Measurements from ENCODE around the gene ZNF12.

ZNF12 gene

DNA sequence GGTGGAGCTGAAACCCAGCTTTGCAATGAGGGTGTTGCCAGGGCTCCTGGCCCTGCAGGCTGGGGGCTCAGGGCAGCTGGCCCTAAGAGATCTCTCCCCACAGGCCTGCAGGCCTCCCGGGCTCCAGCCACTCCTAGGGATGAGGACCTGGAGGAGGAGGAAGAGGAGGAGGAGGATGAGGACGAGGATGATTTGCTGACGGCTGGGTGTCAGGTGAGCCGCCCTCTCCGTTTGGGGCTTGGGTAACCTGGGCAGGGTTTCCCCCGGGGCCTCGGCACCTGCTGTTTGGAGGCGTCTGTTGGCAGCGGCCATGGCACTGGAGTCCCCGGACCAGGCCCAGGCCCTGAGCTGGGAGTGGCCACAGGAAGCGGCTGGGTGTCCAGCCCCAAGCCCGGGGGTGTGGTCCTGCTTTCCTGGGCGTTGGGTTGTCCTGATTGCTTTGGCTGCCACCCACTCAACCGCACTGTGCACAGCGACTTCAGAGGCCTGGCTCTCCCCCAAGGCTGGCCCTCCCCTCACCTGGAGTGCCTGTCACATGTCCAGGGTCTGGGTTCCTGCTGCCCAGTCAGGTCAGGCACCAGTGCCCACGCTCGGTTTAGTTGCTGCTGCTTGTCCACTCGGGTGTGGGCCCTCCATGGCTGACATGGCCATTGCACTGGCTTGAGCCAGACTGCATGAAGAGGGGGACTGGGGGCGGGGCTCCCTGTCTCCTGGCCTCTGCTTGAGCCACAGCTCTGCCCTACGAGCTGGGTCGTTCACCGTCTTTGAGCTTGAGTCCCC is 63.7 kb downstream of the ZNF12 start:
- Histone ChIP-seq H3K9ac (ENCODE audit: low read length) (no peak overlapping the region), H3K36me3 (ENCODE audit: control insufficient read depth, low read depth, low read length) (peaks cover 3% of the 10 kb centered on the region), H3K27ac (ENCODE audit: low read length) (no peak overlapping the region), H3K4me1 (ENCODE audit: control insufficient read depth, low read depth, low read length) (peaks cover 5% of the 10 kb centered on the region), H3K4me3 (ENCODE audit: low read length) (no peak overlapping the region), H3K9me3 (ENCODE audit: control insufficient read depth, low read depth, low read length) (no peaks in the 10 kb centered on the region), H3K27me3 (ENCODE audit: control insufficient read depth, insufficient read depth, low read length) (no peaks in the 10 kb centered on the region)

DNA sequence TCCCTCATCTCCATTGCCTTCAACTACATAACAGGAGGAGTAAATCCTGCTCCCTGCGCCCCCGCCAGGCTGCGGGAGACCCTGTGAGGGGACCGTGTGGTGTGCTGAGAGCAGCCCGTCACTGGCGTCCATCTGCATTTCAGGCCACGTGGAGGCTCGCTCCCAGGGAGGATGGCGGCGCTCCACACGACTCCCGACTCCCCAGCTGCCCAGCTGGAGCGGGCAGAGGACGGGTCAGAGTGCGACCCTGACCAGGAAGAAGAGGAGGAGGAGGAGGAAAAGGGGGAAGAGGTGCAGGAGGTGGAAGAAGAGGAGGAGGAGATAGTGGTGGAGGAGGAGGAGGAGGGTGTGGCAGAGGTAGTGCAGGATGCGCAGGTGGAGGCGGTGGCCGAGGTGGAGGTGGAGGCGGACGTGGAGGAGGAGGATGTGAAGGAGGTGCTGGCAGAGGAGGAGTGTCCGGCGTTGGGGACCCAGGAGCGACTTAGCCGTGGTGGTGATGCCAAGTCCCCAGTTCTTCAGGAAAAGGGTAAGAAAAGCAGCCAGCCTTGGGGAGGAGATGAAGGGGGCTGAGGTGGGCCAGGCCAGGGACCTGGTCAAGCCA is 64.4 kb downstream of the ZNF12 start:
- H3K9ac ChIP-seq (ENCODE audit: low read length) = no peak overlapping the region
- H3K4me1 ChIP-seq (ENCODE audit: control insufficient read depth, low read depth, low read length) = peaks cover 5% of the 10 kb centered on the region
- no peak overlapping the region for H3K27ac ChIP-seq (ENCODE audit: low read length)
- H3K9me3 ChIP-seq (ENCODE audit: control insufficient read depth, low read depth, low read length) = no peaks in the 10 kb centered on the region
- no peak overlapping the region for H3K4me3 ChIP-seq (ENCODE audit: low read length)
- H3K36me3 ChIP-seq (ENCODE audit: control insufficient read depth, low read depth, low read length) = peaks cover 3% of the 10 kb centered on the region
- H3K27me3 ChIP-seq (ENCODE audit: control insufficient read depth, insufficient read depth, low read length) = no peaks in the 10 kb centered on the region

GRCh38 chr7:6641305-6642035 is 65.3 kb downstream of the ZNF12 start:
- H3K4me3 ChIP-seq (ENCODE audit: low read length) = no peak overlapping the region
- peaks cover 5% of the 10 kb centered on the region for H3K4me1 ChIP-seq (ENCODE audit: control insufficient read depth, low read depth, low read length)
- H3K27me3 ChIP-seq (ENCODE audit: control insufficient read depth, insufficient read depth, low read length) = no peaks in the 10 kb centered on the region
- H3K36me3 ChIP-seq (ENCODE audit: control insufficient read depth, low read depth, low read length) = peaks cover 3% of the 10 kb centered on the region
- H3K9ac ChIP-seq (ENCODE audit: low read length) = no peak overlapping the region
- no peak overlapping the region for H3K27ac ChIP-seq (ENCODE audit: low read length)
- no peaks in the 10 kb centered on the region for H3K9me3 ChIP-seq (ENCODE audit: control insufficient read depth, low read depth, low read length)

GRCh38 chr7:6640246-6640721 is 66.5 kb downstream of the ZNF12 start:
- Histone ChIP-seq H3K4me3 (ENCODE audit: low read length) (no peak overlapping the region), H3K27ac (ENCODE audit: low read length) (no peak overlapping the region), H3K27me3 (ENCODE audit: control insufficient read depth, insufficient read depth, low read length) (no peaks in the 10 kb centered on the region), H3K36me3 (ENCODE audit: control insufficient read depth, low read depth, low read length) (peaks cover 3% of the 10 kb centered on the region), H3K9me3 (ENCODE audit: control insufficient read depth, low read depth, low read length) (no peaks in the 10 kb centered on the region), H3K9ac (ENCODE audit: low read length) (no peak overlapping the region), H3K4me1 (ENCODE audit: control insufficient read depth, low read depth, low read length) (peaks cover 5% of the 10 kb centered on the region)

- Histone ChIP-seq H3K36me3 (ENCODE audit: control insufficient read depth, low read depth, low read length) (peaks cover 3% of the 10 kb centered on the region), H3K9ac (ENCODE audit: low read length) (no peak overlapping the region), H3K27ac (ENCODE audit: low read length) (no peak overlapping the region), H3K9me3 (ENCODE audit: control insufficient read depth, low read depth, low read length) (no peaks in the 10 kb centered on the region), H3K27me3 (ENCODE audit: control insufficient read depth, insufficient read depth, low read length) (no peaks in the 10 kb centered on the region), H3K4me3 (ENCODE audit: low read length) (no peak overlapping the region), H3K4me1 (ENCODE audit: control insufficient read depth, low read depth, low read length) (peaks cover 5% of the 10 kb centered on the region)
Measured at GRCh38 chr7:6639627-6640026, 67.1 kb downstream of the ZNF12 start.

DNA sequence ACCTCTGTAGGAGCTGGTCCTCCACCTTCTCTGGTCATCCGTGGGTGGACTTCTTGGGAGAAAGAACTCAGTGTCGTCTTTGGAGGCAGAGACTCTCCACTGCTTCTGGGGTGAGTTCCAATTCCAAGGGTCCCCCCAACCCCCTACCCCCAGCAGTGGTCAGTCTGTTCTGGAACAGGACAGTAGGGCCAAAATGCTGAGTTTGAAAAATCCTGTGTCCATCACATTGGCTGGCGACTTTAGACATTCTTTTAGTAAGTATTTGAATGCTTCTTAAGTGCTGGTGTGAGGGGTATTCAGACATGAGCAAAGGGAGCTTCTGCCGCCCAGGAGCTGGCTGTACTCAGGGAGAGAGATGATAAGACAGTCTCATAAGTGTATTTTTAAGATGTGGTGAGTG is 67.7 kb downstream of the ZNF12 start:
- Histone ChIP-seq H3K9me3 (ENCODE audit: control insufficient read depth, low read depth, low read length) (no peaks in the 10 kb centered on the region), H3K27me3 (ENCODE audit: control insufficient read depth, insufficient read depth, low read length) (no peaks in the 10 kb centered on the region), H3K4me1 (ENCODE audit: control insufficient read depth, low read depth, low read length) (peaks cover 5% of the 10 kb centered on the region), H3K27ac (ENCODE audit: low read length) (no peak overlapping the region), H3K9ac (ENCODE audit: low read length) (no peak overlapping the region), H3K4me3 (ENCODE audit: low read length) (no peak overlapping the region), H3K36me3 (ENCODE audit: control insufficient read depth, low read depth, low read length) (peaks cover 3% of the 10 kb centered on the region)

All from iPS-18a (cell line).